Measurements from ENCODE around the gene DBP.
A peak's percentile ranks its signal among the peaks of the same experiment; 100 is the strongest.

DBP gene

GRCh38 chr19:48644355-48644754 is 7.2 kb upstream of the DBP start:
- Histone ChIP-seq H3K9me3 (ENCODE audit: low read length) (no peaks in the 10 kb centered on the region), H3K4me1 (ENCODE audit: insufficient read depth, low read length) (peaks cover 14% of the 10 kb centered on the region), H3K4me3 (ENCODE audit: low read length) (peak overlapping the region; percentile 7), H3K36me3 (ENCODE audit: insufficient read depth, low read length) (no peaks in the 10 kb centered on the region), H3K27me3 (ENCODE audit: insufficient read depth, low read length) (no peaks in the 10 kb centered on the region), H2AFZ (ENCODE audit: low read depth, low read length) (no peak overlapping the region)

GRCh38 chr19:48642862-48643261 is 5.7 kb upstream of the DBP start:
- no peaks in the 10 kb centered on the region for H3K27me3 ChIP-seq (ENCODE audit: insufficient read depth, low read length)
- peaks cover 19% of the 10 kb centered on the region for H3K4me1 ChIP-seq (ENCODE audit: insufficient read depth, low read length)
- H3K4me3 ChIP-seq (ENCODE audit: low read length), result no peak overlapping the region
- no peak overlapping the region for H2AFZ ChIP-seq (ENCODE audit: low read depth, low read length)
- H3K9me3 ChIP-seq (ENCODE audit: low read length), result no peaks in the 10 kb centered on the region
- H3K36me3 ChIP-seq (ENCODE audit: insufficient read depth, low read length), result no peaks in the 10 kb centered on the region

GRCh38 chr19:48641850-48642249 is 4.7 kb upstream of the DBP start:
- no peak overlapping the region for H2AFZ ChIP-seq (ENCODE audit: low read depth, low read length)
- peaks cover 19% of the 10 kb centered on the region for H3K4me1 ChIP-seq (ENCODE audit: insufficient read depth, low read length)
- H3K4me3 ChIP-seq (ENCODE audit: low read length), result no peak overlapping the region
- no peaks in the 10 kb centered on the region for H3K9me3 ChIP-seq (ENCODE audit: low read length)
- no peaks in the 10 kb centered on the region for H3K36me3 ChIP-seq (ENCODE audit: insufficient read depth, low read length)
- H3K27me3 ChIP-seq (ENCODE audit: insufficient read depth, low read length), result no peaks in the 10 kb centered on the region

- Histone ChIP-seq H3K9me3 (ENCODE audit: low read length) (no peaks in the 10 kb centered on the region), H3K36me3 (ENCODE audit: insufficient read depth, low read length) (no peaks in the 10 kb centered on the region), H3K4me1 (ENCODE audit: insufficient read depth, low read length) (peaks cover 22% of the 10 kb centered on the region), H3K27me3 (ENCODE audit: insufficient read depth, low read length) (no peaks in the 10 kb centered on the region), H3K4me3 (ENCODE audit: low read length) (no peak overlapping the region), H2AFZ (ENCODE audit: low read depth, low read length) (no peak overlapping the region)
Measured at GRCh38 chr19:48639483-48640375, 2.5 kb upstream of the DBP start.

GRCh38 chr19:48638831-48639381 is 1.7 kb upstream of the DBP start:
- peak overlapping the region; percentile 55 for H3K4me3 ChIP-seq (ENCODE audit: low read length)
- no peaks in the 10 kb centered on the region for H3K27me3 ChIP-seq (ENCODE audit: insufficient read depth, low read length)
- peaks cover 29% of the 10 kb centered on the region for H3K4me1 ChIP-seq (ENCODE audit: insufficient read depth, low read length)
- H2AFZ ChIP-seq (ENCODE audit: low read depth, low read length), result peak overlapping the region; percentile 62
- H3K9me3 ChIP-seq (ENCODE audit: low read length), result no peaks in the 10 kb centered on the region
- H3K36me3 ChIP-seq (ENCODE audit: insufficient read depth, low read length), result no peaks in the 10 kb centered on the region

GRCh38 chr19:48637948-48638830 is 1.0 kb upstream of the DBP start:
- peaks cover 36% of the 10 kb centered on the region for H3K4me1 ChIP-seq (ENCODE audit: insufficient read depth, low read length)

GRCh38 chr19:48637449-48637947 is 319 bp upstream of the DBP start:
- Histone ChIP-seq H2AFZ (ENCODE audit: low read depth, low read length) (peak overlapping the region; percentile 62), H3K4me3 (ENCODE audit: low read length) (peak overlapping the region; percentile 68), H3K9me3 (ENCODE audit: low read length) (no peaks in the 10 kb centered on the region), H3K4me1 (ENCODE audit: insufficient read depth, low read length) (peaks cover 43% of the 10 kb centered on the region), H3K36me3 (ENCODE audit: insufficient read depth, low read length) (no peaks in the 10 kb centered on the region), H3K27me3 (ENCODE audit: insufficient read depth, low read length) (no peaks in the 10 kb centered on the region)

More at GRCh38 chr19:48637948-48638830, 1.0 kb upstream of the DBP start:
- no peaks in the 10 kb centered on the region for H3K27me3 ChIP-seq (ENCODE audit: insufficient read depth, low read length)
- no peaks in the 10 kb centered on the region for H3K36me3 ChIP-seq (ENCODE audit: insufficient read depth, low read length)
- peak overlapping the region; percentile 55 for H3K4me3 ChIP-seq (ENCODE audit: low read length)
- no peaks in the 10 kb centered on the region for H3K9me3 ChIP-seq (ENCODE audit: low read length)
- peak overlapping the region; percentile 62 for H2AFZ ChIP-seq (ENCODE audit: low read depth, low read length)

GRCh38 chr19:48635966-48636858 is 967 bp downstream of the DBP start:
- peak overlapping the region; percentile 68 for H3K4me3 ChIP-seq (ENCODE audit: low read length)
- no peaks in the 10 kb centered on the region for H3K27me3 ChIP-seq (ENCODE audit: insufficient read depth, low read length)
- no peaks in the 10 kb centered on the region for H3K9me3 ChIP-seq (ENCODE audit: low read length)
- H2AFZ ChIP-seq (ENCODE audit: low read depth, low read length), result no peak overlapping the region
- H3K36me3 ChIP-seq (ENCODE audit: insufficient read depth, low read length), result no peaks in the 10 kb centered on the region
- peaks cover 55% of the 10 kb centered on the region for H3K4me1 ChIP-seq (ENCODE audit: insufficient read depth, low read length)

- H3K9me3 ChIP-seq (ENCODE audit: low read length), result no peaks in the 10 kb centered on the region
- H3K36me3 ChIP-seq (ENCODE audit: insufficient read depth, low read length), result peaks cover under 1% of the 10 kb centered on the region
- H3K4me3 ChIP-seq (ENCODE audit: low read length), result peak overlapping the region; percentile 68
- H2AFZ ChIP-seq (ENCODE audit: low read depth, low read length), result no peak overlapping the region
- no peaks in the 10 kb centered on the region for H3K27me3 ChIP-seq (ENCODE audit: insufficient read depth, low read length)
- peaks cover 62% of the 10 kb centered on the region for H3K4me1 ChIP-seq (ENCODE audit: insufficient read depth, low read length)
Measured at GRCh38 chr19:48635263-48635965, 1.8 kb downstream of the DBP start.

GRCh38 chr19:48634424-48635262 is 2.5 kb downstream of the DBP start:
- Histone ChIP-seq H2AFZ (ENCODE audit: low read depth, low read length) (no peak overlapping the region), H3K4me3 (ENCODE audit: low read length) (peak overlapping the region; percentile 68), H3K36me3 (ENCODE audit: insufficient read depth, low read length) (peaks cover 6% of the 10 kb centered on the region), H3K27me3 (ENCODE audit: insufficient read depth, low read length) (no peaks in the 10 kb centered on the region), H3K4me1 (ENCODE audit: insufficient read depth, low read length) (peaks cover 70% of the 10 kb centered on the region), H3K9me3 (ENCODE audit: low read length) (no peaks in the 10 kb centered on the region)

GRCh38 chr19:48634036-48634342 is 3.2 kb downstream of the DBP start:
- Histone ChIP-seq H3K4me1 (ENCODE audit: insufficient read depth, low read length) (peaks cover 70% of the 10 kb centered on the region), H3K9me3 (ENCODE audit: low read length) (no peaks in the 10 kb centered on the region), H3K36me3 (ENCODE audit: insufficient read depth, low read length) (peaks cover 12% of the 10 kb centered on the region), H3K27me3 (ENCODE audit: insufficient read depth, low read length) (no peaks in the 10 kb centered on the region), H2AFZ (ENCODE audit: low read depth, low read length) (no peak overlapping the region), H3K4me3 (ENCODE audit: low read length) (no peak overlapping the region)
